ENCODE results near the gene TJP1.
"Not testable (repeated sequence)": the region's sequence is repeated elsewhere in the genome, so short reads cannot be mapped to it uniquely, and the experiment has no call there.

TJP1 gene

GRCh38 chr15:29696950-29697738 is 125.1 kb downstream of the TJP1 start:
- DNase-seq = no peak

DNA sequence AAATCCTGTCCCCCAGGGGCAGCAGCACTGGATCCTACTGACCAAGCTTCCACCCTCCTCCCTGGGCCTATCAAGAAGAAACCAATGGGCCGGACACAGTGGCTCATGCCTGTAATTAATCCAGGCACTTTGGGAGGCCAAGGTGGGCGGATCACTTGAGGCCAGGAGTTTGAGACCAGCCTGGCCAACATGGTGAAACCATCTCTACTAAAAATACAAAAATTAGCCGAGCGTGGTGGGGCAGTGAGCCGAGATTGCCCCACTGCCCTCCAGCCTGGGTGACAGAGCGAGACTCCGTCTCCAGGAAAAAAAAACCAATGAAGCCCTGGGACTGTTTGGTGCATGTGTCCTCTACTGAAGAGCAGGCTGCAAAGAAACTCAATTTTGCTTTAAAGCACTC is 125.8 kb downstream of the TJP1 start:
- not testable (repeated sequence) for DNase-seq

DNA sequence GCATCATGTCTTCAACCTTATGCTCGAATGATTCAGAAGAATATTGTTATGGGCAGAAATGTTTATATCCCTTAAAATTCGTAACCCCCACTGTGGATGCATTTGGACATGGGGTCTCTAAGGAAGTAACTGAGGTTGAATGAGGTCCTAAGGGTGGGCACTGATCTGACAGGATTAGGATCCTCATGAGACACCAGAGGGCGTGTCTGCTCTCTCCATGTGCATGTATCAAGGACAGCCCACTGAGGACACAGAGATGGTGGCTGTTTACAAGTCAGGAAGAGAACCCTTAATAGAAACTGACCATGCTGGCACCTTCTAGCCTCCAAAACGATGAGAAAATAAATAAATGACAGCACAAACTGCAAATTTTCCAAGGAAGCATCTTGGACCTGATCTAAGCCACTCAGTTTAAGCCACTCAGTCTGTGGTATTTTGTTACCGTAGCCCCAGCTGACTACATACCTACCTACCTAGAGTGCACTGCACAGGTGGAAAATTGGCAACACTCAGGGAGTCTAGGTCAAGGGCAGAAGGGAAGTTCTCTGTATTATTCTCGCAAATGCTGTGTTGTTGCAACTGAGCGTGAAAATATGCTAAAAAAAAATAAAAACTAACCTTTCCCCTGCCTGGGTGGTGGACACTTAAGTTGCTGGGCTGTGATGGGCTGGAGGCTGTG is 126.6 kb downstream of the TJP1 start:
- no peak for DNase-seq

DNA sequence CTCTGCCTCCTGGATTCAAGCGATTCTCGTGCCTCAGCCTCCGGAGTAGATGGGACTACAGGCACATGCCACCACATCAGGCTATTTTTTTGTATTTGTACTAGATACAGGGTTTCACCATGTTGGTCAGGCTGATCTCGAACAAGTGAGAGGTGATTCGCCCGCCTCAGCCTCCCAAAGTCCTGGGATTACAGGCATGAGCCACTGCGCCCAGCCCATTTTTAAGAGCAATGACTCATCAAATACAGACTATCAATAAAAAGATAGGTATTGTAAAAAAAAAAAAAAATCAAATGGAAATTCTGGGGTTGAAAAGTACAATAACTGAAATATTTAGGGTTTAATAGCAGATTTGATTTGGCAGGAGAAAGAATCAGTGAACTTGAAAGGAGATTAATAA is 129.0 kb downstream of the TJP1 start:
- DNase-seq = no peak

GRCh38 chr15:29692527-29692926 is 129.7 kb downstream of the TJP1 start:
- no peak for DNase-seq

DNA sequence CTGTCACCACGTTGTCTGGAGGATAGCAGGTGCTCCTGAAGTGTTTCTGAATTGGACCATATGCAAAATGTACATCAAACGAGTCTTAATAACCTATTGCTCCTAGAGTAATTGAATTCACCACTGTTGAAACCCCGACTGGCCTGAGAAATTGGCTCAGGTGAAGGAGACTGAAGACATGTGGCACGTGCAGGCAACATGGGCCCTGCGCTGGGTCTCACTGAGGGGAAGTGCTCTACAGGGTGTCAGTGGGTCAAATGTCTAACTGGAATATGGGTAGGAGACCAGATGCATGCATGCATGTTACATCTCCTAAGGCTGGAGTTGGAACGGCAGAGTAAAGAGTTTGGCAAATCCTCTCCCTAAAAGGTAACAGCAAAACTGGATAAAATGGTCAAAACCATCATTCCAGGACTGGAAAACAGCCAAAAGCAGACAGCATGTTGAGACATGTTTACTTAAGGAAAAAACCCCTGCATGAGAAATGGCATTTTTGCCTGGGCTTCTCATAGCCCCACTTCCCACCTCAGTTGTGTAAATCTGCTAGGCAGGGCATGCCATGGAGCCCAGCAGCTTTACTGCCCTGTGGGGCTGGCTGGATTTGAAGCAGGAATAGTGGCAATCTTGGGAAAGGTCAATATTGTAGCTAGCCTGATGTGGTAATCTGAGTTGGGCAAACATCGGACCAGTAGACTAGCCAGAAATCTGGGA is 131.3 kb downstream of the TJP1 start:
- DNase-seq = no peak

GRCh38 chr15:29689287-29689986 is 132.8 kb downstream of the TJP1 start:
- DNase-seq = no peak

DNA sequence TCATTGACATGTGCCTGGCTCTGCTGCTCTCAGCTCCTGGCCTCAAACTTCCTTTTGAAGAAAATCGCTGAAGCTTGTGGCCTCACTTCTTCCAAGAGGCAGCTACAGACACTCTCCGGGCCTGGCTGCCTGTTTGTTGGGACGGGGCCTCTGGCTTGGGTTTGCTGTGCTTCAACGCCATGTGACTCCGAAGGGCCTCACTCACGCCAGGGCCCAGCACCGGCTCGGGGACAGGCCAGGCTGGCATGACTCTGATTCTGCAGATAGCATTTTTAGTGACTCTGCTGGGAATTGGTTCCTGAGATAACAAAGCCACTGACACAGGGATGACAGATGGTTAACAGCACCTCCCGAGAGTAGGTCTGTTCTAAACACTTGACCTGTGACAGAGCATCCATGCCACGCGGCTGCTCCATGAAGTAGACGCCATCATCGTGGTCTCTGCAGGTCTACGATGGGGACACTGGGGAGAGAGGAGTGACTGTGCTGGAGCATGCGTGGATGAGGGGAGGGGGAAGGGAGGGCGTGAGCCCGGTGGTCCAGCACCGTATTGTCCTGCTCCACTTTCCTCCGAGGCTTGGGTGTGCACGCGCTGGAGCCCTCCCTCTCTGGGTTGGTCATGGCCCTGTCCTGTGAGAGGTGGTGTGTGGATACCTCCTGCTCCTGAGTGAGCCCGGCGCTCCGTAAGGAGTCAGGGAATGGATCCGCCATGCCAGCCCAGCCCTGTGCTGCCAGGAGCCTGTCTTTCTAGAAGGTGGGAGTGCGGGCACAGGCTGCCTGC is 133.6 kb downstream of the TJP1 start:
- DNase-seq = no peak

DNA sequence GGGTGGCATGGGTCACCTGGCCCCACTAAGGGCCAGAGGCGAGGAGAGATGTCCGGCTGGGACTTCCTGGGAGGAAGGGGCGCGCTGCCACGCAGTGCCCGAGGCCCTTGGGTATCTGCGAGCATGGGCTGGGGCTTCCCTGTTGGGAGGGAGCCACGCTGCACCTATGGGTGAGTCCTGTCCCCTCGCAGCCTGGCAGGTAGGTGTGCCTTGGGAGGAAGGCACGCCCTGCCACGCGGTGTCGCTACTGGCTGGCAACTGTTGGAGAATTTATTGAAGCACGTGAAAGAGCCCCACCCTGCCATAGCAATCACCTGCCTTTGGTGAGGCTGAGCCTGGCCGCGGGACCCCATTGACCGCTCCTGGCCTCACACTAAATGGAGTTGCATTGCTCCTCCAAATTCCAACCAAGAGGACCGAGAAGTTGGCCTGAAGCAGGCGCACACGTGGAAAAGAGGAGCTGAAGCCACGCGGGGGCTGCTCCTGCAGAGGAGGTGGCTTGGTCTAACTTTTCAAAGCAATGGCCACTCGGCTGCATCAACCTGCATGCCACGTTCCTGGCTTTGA is 134.2 kb downstream of the TJP1 start:
- DNase-seq = no peak

DNA sequence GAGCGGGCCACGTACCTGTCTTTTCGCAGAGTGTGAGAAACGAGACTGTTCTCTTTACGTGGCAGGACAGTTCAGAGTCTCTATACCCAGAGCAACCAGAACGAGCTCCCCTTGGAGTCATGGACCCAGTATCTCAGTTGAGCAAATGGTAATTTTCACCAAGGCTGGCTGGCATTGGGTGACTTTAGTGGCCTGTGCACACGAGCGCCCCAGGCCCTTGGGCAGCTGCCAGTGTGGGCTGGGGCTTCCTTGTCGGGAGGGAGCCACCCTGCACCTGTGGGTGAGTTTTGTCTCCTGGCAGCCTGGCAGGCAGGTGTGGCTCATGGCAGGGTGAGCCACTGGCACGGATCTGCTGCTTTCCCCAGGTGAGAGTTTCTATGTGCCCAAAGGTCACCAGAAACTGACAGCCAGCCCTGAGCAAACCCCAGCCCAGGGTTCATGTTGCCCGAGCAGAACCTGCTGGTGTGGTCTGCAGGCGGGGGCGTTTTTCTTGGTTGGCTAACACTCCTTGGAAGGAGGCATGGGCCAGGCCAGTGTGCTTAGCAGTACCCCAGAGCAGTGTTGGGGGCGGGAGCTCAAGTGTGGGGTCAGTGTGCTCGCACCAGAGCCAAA is 135.0 kb downstream of the TJP1 start:
- no peak for DNase-seq

DNA sequence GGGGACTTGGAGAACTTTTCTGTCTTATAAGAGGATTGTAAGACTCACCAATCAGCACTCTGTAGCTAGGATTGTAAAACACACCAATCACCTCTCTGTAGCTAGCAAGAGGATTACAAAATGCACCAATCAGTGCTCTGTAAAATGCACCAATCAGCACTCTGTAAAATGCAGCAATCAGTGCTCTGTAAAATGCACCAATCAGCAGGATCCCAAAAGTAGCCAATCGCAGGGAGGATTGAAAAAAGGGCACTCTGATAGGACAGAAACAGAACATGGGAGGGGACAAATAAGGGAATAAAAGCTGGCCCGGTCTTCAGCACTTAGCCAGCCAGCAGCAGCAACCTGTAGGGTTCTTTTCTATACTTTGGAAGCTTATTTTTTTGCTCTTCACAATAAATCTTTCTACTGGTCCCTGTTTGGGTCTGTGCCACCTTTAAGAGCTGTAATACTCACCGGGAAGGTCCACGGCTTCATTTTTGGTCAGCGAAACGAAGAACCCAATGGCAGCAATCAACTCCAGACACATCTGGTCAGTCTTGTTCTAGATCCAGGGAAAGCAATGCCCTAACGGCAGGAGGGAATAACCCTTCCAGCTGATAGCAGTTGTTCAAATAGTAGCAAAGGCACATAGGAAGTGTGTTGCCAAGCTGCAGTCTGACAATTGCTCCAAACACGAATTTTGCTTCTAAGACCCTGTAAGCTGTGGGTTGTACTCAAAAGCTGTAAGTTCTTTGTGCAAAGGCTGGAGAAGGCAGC is 135.6 kb downstream of the TJP1 start:
- DNase-seq = no peak

DNA sequence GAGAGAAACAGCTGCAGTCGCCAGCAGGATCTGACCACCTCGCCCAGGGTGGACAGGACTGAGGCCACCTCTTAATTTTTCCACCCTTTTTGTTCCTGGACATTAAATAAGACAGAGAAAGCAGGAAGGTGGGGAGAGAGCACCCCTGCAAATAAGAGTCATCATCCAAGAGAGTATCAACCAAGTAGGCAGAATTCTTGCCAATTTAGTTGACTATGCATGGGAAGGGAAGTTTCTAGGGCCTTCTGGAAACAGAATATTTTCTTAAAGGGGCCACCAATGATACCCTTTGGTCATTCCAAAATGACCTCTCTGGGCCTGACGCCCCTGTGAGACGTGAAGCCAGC is 136.2 kb downstream of the TJP1 start:
- DNase-seq = no peak

GRCh38 chr15:29685156-29686078 is 136.9 kb downstream of the TJP1 start:
- peak; percentile 16 for DNase-seq

GRCh38 chr15:29682781-29683180 is 139.5 kb downstream of the TJP1 start:
- DNase-seq = no peak

GRCh38 chr15:29682361-29682760 is 139.9 kb downstream of the TJP1 start:
- DNase-seq = no peak

- no peak for DNase-seq
These were observed 140.3 kb downstream of the TJP1 start for GRCh38 chr15:29681946-29682345.

DNA sequence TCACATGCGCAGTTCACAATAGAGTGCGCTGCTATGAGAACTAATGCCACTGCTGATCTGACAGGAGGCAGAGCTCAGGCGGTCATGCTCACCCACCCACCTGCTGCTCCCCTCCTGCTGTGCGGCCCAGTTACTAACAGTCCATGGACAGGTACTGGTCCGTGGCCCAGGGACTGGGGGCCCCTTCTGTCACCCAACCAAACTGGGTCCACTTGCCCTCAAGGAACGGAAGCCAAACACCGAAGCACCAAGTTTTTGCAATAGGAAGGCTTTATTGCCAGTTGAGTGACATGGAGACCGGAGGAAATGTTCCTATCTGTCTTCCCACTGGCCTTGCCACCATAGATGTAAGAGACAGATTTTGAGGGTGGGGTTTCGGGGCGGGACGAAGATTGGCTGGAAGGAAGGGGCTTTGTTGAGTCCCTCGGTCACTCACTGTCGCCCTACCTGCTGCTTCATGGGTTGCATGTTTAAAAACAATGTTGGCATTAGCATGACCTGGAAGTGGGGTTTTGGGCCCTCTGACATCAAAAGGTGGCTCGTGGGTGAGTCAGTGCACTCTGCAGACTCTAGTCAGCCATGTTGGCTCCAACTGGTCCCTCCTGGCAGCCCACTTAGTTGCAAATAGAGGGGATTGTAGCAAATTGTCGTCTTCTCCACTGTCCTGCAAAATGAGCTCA is 141.0 kb downstream of the TJP1 start:
- DNase-seq = no peak

GRCh38 chr15:29680465-29681165 is 141.7 kb downstream of the TJP1 start:
- DNase-seq = no peak
